ENCODE data around the gene TRIL.

The TRIL gene

GRCh38 chr7:28958235-28958979 lies at the start of gene TRIL:
TRIL (minus strand) TSS chr7:28958330; CDS start chr7:28958046, 284 bp downstream.
- Histone ChIP-seq H3K4me3 (ENCODE audit: low read length) (peak within 1 kb of the TSS; percentile 65), H3K4me1 (ENCODE audit: control insufficient read depth, insufficient read depth, low read length) (peaks cover 6% of the 10 kb centered on the region), H3K9ac (ENCODE audit: low read length) (no peak within 1 kb of the TSS), H3K27me3 (ENCODE audit: control insufficient read depth, insufficient read depth, low read length) (peaks cover 18% of the 10 kb centered on the region), H3K36me3 (ENCODE audit: control insufficient read depth, insufficient read depth, low read length) (no peaks in the 10 kb centered on the region), H3K27ac (ENCODE audit: low read depth, low read length) (peak within 1 kb of the TSS; percentile 20)

- Histone ChIP-seq H3K27me3 (ENCODE audit: control insufficient read depth, insufficient read depth, low read length) (no peaks in the 10 kb centered on the region), H3K4me1 (ENCODE audit: control insufficient read depth, insufficient read depth, low read length) (no peaks in the 10 kb centered on the region), H3K4me3 (ENCODE audit: low read length) (no peak overlapping the region), H3K27ac (ENCODE audit: low read depth, low read length) (no peak overlapping the region), H3K9ac (ENCODE audit: low read length) (no peak overlapping the region), H3K36me3 (ENCODE audit: control insufficient read depth, insufficient read depth, low read length) (no peaks in the 10 kb centered on the region)
These were observed 49.0 kb upstream of the TRIL start for GRCh38 chr7:29007127-29007526.

GRCh38 chr7:29005829-29006228 lies 47.7 kb upstream of the TRIL start:
- Histone ChIP-seq H3K4me1 (ENCODE audit: control insufficient read depth, insufficient read depth, low read length) (no peaks in the 10 kb centered on the region), H3K36me3 (ENCODE audit: control insufficient read depth, insufficient read depth, low read length) (no peaks in the 10 kb centered on the region), H3K27ac (ENCODE audit: low read depth, low read length) (no peak overlapping the region), H3K9ac (ENCODE audit: low read length) (no peak overlapping the region), H3K4me3 (ENCODE audit: low read length) (no peak overlapping the region), H3K27me3 (ENCODE audit: control insufficient read depth, insufficient read depth, low read length) (no peaks in the 10 kb centered on the region)

- no peaks in the 10 kb centered on the region for H3K4me1 ChIP-seq (ENCODE audit: control insufficient read depth, insufficient read depth, low read length)
- no peak overlapping the region for H3K9ac ChIP-seq (ENCODE audit: low read length)
- H3K27me3 ChIP-seq (ENCODE audit: control insufficient read depth, insufficient read depth, low read length) = no peaks in the 10 kb centered on the region
- no peaks in the 10 kb centered on the region for H3K36me3 ChIP-seq (ENCODE audit: control insufficient read depth, insufficient read depth, low read length)
- no peak overlapping the region for H3K4me3 ChIP-seq (ENCODE audit: low read length)
- no peak overlapping the region for H3K27ac ChIP-seq (ENCODE audit: low read depth, low read length)
These were observed 47.3 kb upstream of the TRIL start for GRCh38 chr7:29005406-29005805.

GRCh38 chr7:29003703-29004102 lies 45.6 kb upstream of the TRIL start:
- H3K27me3 ChIP-seq (ENCODE audit: control insufficient read depth, insufficient read depth, low read length) = no peaks in the 10 kb centered on the region
- no peak overlapping the region for H3K27ac ChIP-seq (ENCODE audit: low read depth, low read length)
- H3K4me1 ChIP-seq (ENCODE audit: control insufficient read depth, insufficient read depth, low read length) = no peaks in the 10 kb centered on the region
- H3K36me3 ChIP-seq (ENCODE audit: control insufficient read depth, insufficient read depth, low read length) = no peaks in the 10 kb centered on the region
- no peak overlapping the region for H3K4me3 ChIP-seq (ENCODE audit: low read length)
- H3K9ac ChIP-seq (ENCODE audit: low read length) = no peak overlapping the region

- Histone ChIP-seq H3K36me3 (ENCODE audit: control insufficient read depth, insufficient read depth, low read length) (no peaks in the 10 kb centered on the region), H3K4me1 (ENCODE audit: control insufficient read depth, insufficient read depth, low read length) (peaks cover 3% of the 10 kb centered on the region), H3K27me3 (ENCODE audit: control insufficient read depth, insufficient read depth, low read length) (no peaks in the 10 kb centered on the region)
These were observed 42.6 kb upstream of the TRIL start for GRCh38 chr7:29000717-29001076.

GRCh38 chr7:28999895-29000716 lies 42.0 kb upstream of the TRIL start:
- Histone ChIP-seq H3K4me3 (ENCODE audit: low read length) (no peak overlapping the region), H3K36me3 (ENCODE audit: control insufficient read depth, insufficient read depth, low read length) (no peaks in the 10 kb centered on the region), H3K27ac (ENCODE audit: low read depth, low read length) (no peak overlapping the region), H3K27me3 (ENCODE audit: control insufficient read depth, insufficient read depth, low read length) (no peaks in the 10 kb centered on the region), H3K9ac (ENCODE audit: low read length) (no peak overlapping the region), H3K4me1 (ENCODE audit: control insufficient read depth, insufficient read depth, low read length) (peaks cover 3% of the 10 kb centered on the region)

More at GRCh38 chr7:29000717-29001076, 42.6 kb upstream of the TRIL start:
- Histone ChIP-seq H3K4me3 (ENCODE audit: low read length) (no peak overlapping the region), H3K9ac (ENCODE audit: low read length) (no peak overlapping the region), H3K27ac (ENCODE audit: low read depth, low read length) (no peak overlapping the region)

- no peaks in the 10 kb centered on the region for H3K36me3 ChIP-seq (ENCODE audit: control insufficient read depth, insufficient read depth, low read length)
- H3K4me3 ChIP-seq (ENCODE audit: low read length) = no peak overlapping the region
- no peaks in the 10 kb centered on the region for H3K27me3 ChIP-seq (ENCODE audit: control insufficient read depth, insufficient read depth, low read length)
- no peak overlapping the region for H3K27ac ChIP-seq (ENCODE audit: low read depth, low read length)
- H3K4me1 ChIP-seq (ENCODE audit: control insufficient read depth, insufficient read depth, low read length) = peaks cover 3% of the 10 kb centered on the region
- H3K9ac ChIP-seq (ENCODE audit: low read length) = no peak overlapping the region
These were observed 41.3 kb upstream of the TRIL start for GRCh38 chr7:28999427-28999826.

GRCh38 chr7:28998105-28998504 lies 40.0 kb upstream of the TRIL start:
- no peak overlapping the region for H3K27ac ChIP-seq (ENCODE audit: low read depth, low read length)
- no peak overlapping the region for H3K9ac ChIP-seq (ENCODE audit: low read length)
- H3K27me3 ChIP-seq (ENCODE audit: control insufficient read depth, insufficient read depth, low read length) = no peaks in the 10 kb centered on the region
- peaks cover 3% of the 10 kb centered on the region for H3K4me1 ChIP-seq (ENCODE audit: control insufficient read depth, insufficient read depth, low read length)
- H3K36me3 ChIP-seq (ENCODE audit: control insufficient read depth, insufficient read depth, low read length) = no peaks in the 10 kb centered on the region
- H3K4me3 ChIP-seq (ENCODE audit: low read length) = no peak overlapping the region

GRCh38 chr7:28996836-28997235 lies 38.7 kb upstream of the TRIL start:
- Histone ChIP-seq H3K36me3 (ENCODE audit: control insufficient read depth, insufficient read depth, low read length) (no peaks in the 10 kb centered on the region), H3K4me3 (ENCODE audit: low read length) (no peak overlapping the region), H3K4me1 (ENCODE audit: control insufficient read depth, insufficient read depth, low read length) (peaks cover 3% of the 10 kb centered on the region), H3K27me3 (ENCODE audit: control insufficient read depth, insufficient read depth, low read length) (no peaks in the 10 kb centered on the region), H3K9ac (ENCODE audit: low read length) (no peak overlapping the region), H3K27ac (ENCODE audit: low read depth, low read length) (no peak overlapping the region)

GRCh38 chr7:28993371-28993770 lies 35.2 kb upstream of the TRIL start:
- H3K27me3 ChIP-seq (ENCODE audit: control insufficient read depth, insufficient read depth, low read length) = no peaks in the 10 kb centered on the region
- H3K4me1 ChIP-seq (ENCODE audit: control insufficient read depth, insufficient read depth, low read length) = peaks cover 3% of the 10 kb centered on the region
- no peak overlapping the region for H3K9ac ChIP-seq (ENCODE audit: low read length)
- H3K36me3 ChIP-seq (ENCODE audit: control insufficient read depth, insufficient read depth, low read length) = no peaks in the 10 kb centered on the region
- no peak overlapping the region for H3K4me3 ChIP-seq (ENCODE audit: low read length)
- no peak overlapping the region for H3K27ac ChIP-seq (ENCODE audit: low read depth, low read length)

- no peaks in the 10 kb centered on the region for H3K27me3 ChIP-seq (ENCODE audit: control insufficient read depth, insufficient read depth, low read length)
- H3K4me1 ChIP-seq (ENCODE audit: control insufficient read depth, insufficient read depth, low read length) = no peaks in the 10 kb centered on the region
- H3K4me3 ChIP-seq (ENCODE audit: low read length) = no peak overlapping the region
- no peak overlapping the region for H3K9ac ChIP-seq (ENCODE audit: low read length)
- no peak overlapping the region for H3K27ac ChIP-seq (ENCODE audit: low read depth, low read length)
- no peaks in the 10 kb centered on the region for H3K36me3 ChIP-seq (ENCODE audit: control insufficient read depth, insufficient read depth, low read length)
These were observed 34.7 kb upstream of the TRIL start for GRCh38 chr7:28992798-28993197.
